HG02623 (cell line): ENCODE results near the gene GNLY.

ENCODE experiments used
- ATAC-seq: cut with Tn5 transposase; IDR thresholded peaks from one replicate; pipeline ENCODE4 v1.9.1; 2021; ENCODE audit warnings: moderate library complexity; ENCODE audit not compliant: unreplicated experiment

GNLY gene

GRCh38 chr2:85725451-85725850, 31.3 kb downstream of the GNLY start:
- no peak for ATAC-seq

GRCh38 chr2:85727798-85728197, 33.6 kb downstream of the GNLY start:
- no peak for ATAC-seq

GRCh38 chr2:85728342-85728741, 34.2 kb downstream of the GNLY start:
- no peak for ATAC-seq

- ATAC-seq: peak; percentile 52
Measured at GRCh38 chr2:85728883-85729824, 35.0 kb downstream of the GNLY start.

GRCh38 chr2:85729825-85730510, 35.8 kb downstream of the GNLY start:
- ATAC-seq: no peak

- no peak for ATAC-seq
Measured at GRCh38 chr2:85730686-85731230, 36.6 kb downstream of the GNLY start.

GRCh38 chr2:85731606-85732005, 37.4 kb downstream of the GNLY start:
- no peak for ATAC-seq

- no peak for ATAC-seq
Measured at GRCh38 chr2:85732467-85733120, 38.4 kb downstream of the GNLY start.

- no peak for ATAC-seq
Measured at GRCh38 chr2:85733121-85733960, 39.2 kb downstream of the GNLY start.

GRCh38 chr2:85734015-85734414, 39.9 kb downstream of the GNLY start:
- no peak for ATAC-seq

GRCh38 chr2:85734942-85735608, 40.9 kb downstream of the GNLY start:
- ATAC-seq: no peak

- no peak for ATAC-seq
Measured at GRCh38 chr2:85735691-85736090, 41.5 kb downstream of the GNLY start.

- no peak for ATAC-seq
Measured at GRCh38 chr2:85736456-85737355, 42.5 kb downstream of the GNLY start.

- ATAC-seq: no peak
Measured at GRCh38 chr2:85737481-85737880, 43.3 kb downstream of the GNLY start.

- no peak for ATAC-seq
Measured at GRCh38 chr2:85737961-85738360, 43.8 kb downstream of the GNLY start.

- ATAC-seq: no peak
Measured at GRCh38 chr2:85740193-85740592, 46.0 kb downstream of the GNLY start.

GRCh38 chr2:85741211-85741832, 47.2 kb downstream of the GNLY start:
- no peak for ATAC-seq

- ATAC-seq: no peak
Measured at GRCh38 chr2:85741833-85742455, 47.8 kb downstream of the GNLY start.
